GM19193 (cell line): ENCODE measurements around the gene SDHB.

Source experiments
- POLR2A ChIP-seq: IDR thresholded peaks from 4 replicates; pipeline ENCODE4 v1.6.1; 2011; ENCODE audit not compliant: insufficient read depth, insufficient read length; ENCODE audit errors: extremely low read depth

SDHB gene

GRCh38 chr1:17060306-17060749 lies 6.5 kb upstream of the SDHB start:
- TF ChIP-seq POLR2A = no peak

- no peak for TF ChIP-seq POLR2A
Observed at GRCh38 chr1:17059391-17060305, 5.8 kb upstream of the SDHB start.

GRCh38 chr1:17056551-17056950 lies 2.7 kb upstream of the SDHB start:
- TF ChIP-seq POLR2A = no peak

- no peak for TF ChIP-seq POLR2A
Observed at GRCh38 chr1:17055801-17056200, 2.0 kb upstream of the SDHB start.

GRCh38 chr1:17053086-17053684 lies 647 bp downstream of the SDHB start:
- no peak for TF ChIP-seq POLR2A

- no peak for TF ChIP-seq POLR2A
Observed at GRCh38 chr1:17052641-17053040, 1.2 kb downstream of the SDHB start.

- no peak for TF ChIP-seq POLR2A
Observed at GRCh38 chr1:17052038-17052437, 1.8 kb downstream of the SDHB start.

- TF ChIP-seq POLR2A = no peak
Observed at GRCh38 chr1:17047924-17048323, 5.9 kb downstream of the SDHB start.

- no peak for TF ChIP-seq POLR2A
Observed at GRCh38 chr1:17046334-17046657, 7.5 kb downstream of the SDHB start.

- no peak for TF ChIP-seq POLR2A
Observed at GRCh38 chr1:17045634-17046333, 8.0 kb downstream of the SDHB start.

- TF ChIP-seq POLR2A = no peak
Observed at GRCh38 chr1:17045150-17045549, 8.7 kb downstream of the SDHB start.

- TF ChIP-seq POLR2A = no peak
Observed at GRCh38 chr1:17043676-17044075, 10.2 kb downstream of the SDHB start.

GRCh38 chr1:17040135-17040534 lies 13.7 kb downstream of the SDHB start:
- TF ChIP-seq POLR2A = no peak

GRCh38 chr1:17039522-17039921 lies 14.3 kb downstream of the SDHB start:
- TF ChIP-seq POLR2A = no peak

GRCh38 chr1:17033481-17033880 lies 20.4 kb downstream of the SDHB start:
- no peak for TF ChIP-seq POLR2A

- no peak for TF ChIP-seq POLR2A
Observed at GRCh38 chr1:17032741-17033140, 21.1 kb downstream of the SDHB start.

- no peak for TF ChIP-seq POLR2A
Observed at GRCh38 chr1:17031436-17031835, 22.4 kb downstream of the SDHB start.

- no peak for TF ChIP-seq POLR2A
Observed at GRCh38 chr1:17030206-17030605, 23.6 kb downstream of the SDHB start.
